Effector memory CD8-positive, alpha-beta T cell (primary cell): Measurements from ENCODE around the gene RGL2.
A peak's percentile ranks its signal among the peaks of the same experiment; 100 is the strongest.

Experiments
- ATAC-seq: fragments of 150-1000 bp; cut with Tn5 transposase; replicated peaks from 2 replicates; pipeline ENCODE4 v1.10.0; 2021; ENCODE audit warnings: mild to moderate bottlenecking, moderate library complexity
- DNase-seq, 3 experiments: peaks; one replicate each; pipeline ENCODE4 v3.0.0; 2021
- H3K27ac Mint-ChIP-seq, 2 donors: one replicate each; pipeline ENCODE4 v1.8.0; 2022; ENCODE audit warnings: mild to moderate bottlenecking in 2 of 2, mixed read lengths in 2 of 2, moderate library complexity in 2 of 2
- H3K27me3 Mint-ChIP-seq, 2 donors: one replicate each; pipeline ENCODE4 v1.8.0; 2022; ENCODE audit warnings: mixed read lengths in 2 of 2
- H3K36me3 Mint-ChIP-seq: one replicate; pipeline ENCODE4 v1.8.0; 2022; ENCODE audit warnings: mild to moderate bottlenecking, moderate library complexity, mixed read lengths; ENCODE audit not compliant: insufficient read depth
- H3K4me1 Mint-ChIP-seq, 2 donors: one replicate each; pipeline ENCODE4 v1.8.0; 2022; ENCODE audit warnings: low read depth in 2 of 2, mixed read lengths in 2 of 2
- H3K4me3 Mint-ChIP-seq, 2 donors: one replicate each; pipeline ENCODE4 v1.8.0; 2022; ENCODE audit warnings: mild to moderate bottlenecking in 2 of 2, mixed read lengths in 2 of 2, moderate library complexity in 2 of 2
- H3K9me3 Mint-ChIP-seq, 2 donors: one replicate each; pipeline ENCODE4 v1.8.0; 2022; ENCODE audit warnings: mixed read lengths in 2 of 2

Gene RGL2

GRCh38 chr6:33324125-33324524 lies 25.4 kb upstream of the RGL2 start:
- Mint-ChIP-seq H3K9me3 (no peaks in the 10 kb centered on the region), H3K27ac (peak overlapping the region; percentile 95 to 96), H3K4me3 (peak overlapping the region; percentile 95 to 99), H3K4me1 (peaks cover 40 to 48% of the 10 kb centered on the region in 2 donors), H3K27me3 (no peaks in the 10 kb centered on the region), H3K36me3 (peaks cover 43% of the 10 kb centered on the region)
- ATAC-seq = no peak
- no peak for DNase-seq

- Mint-ChIP-seq H3K27ac (peak overlapping the region; percentile 95 to 96), H3K36me3 (peaks cover 47% of the 10 kb centered on the region), H3K27me3 (no peaks in the 10 kb centered on the region), H3K4me3 (peak overlapping the region; percentile 95 to 99), H3K4me1 (peaks cover 44 to 53% of the 10 kb centered on the region in 2 donors), H3K9me3 (no peaks in the 10 kb centered on the region)
- DNase-seq (no peak), ATAC-seq (no peak)
Measured at GRCh38 chr6:33323623-33323948, 24.8 kb upstream of the RGL2 start.

GRCh38 chr6:33321227-33321626 lies 22.5 kb upstream of the RGL2 start:
- Mint-ChIP-seq H3K27ac (peak overlapping the region; percentile 57 to 96), H3K27me3 (no peaks in the 10 kb centered on the region), H3K9me3 (no peaks in the 10 kb centered on the region), H3K4me1 (peaks cover 60 to 71% of the 10 kb centered on the region in 2 donors), H3K36me3 (peaks cover 58% of the 10 kb centered on the region), H3K4me3 (peak overlapping the region; percentile 95 to 99)
- DNase-seq (no peak), ATAC-seq (no peak)

- H3K36me3 Mint-ChIP-seq = peaks cover 60% of the 10 kb centered on the region
- peak overlapping the region; percentile 95 to 99 for H3K4me3 Mint-ChIP-seq
- no peaks in the 10 kb centered on the region for H3K27me3 Mint-ChIP-seq
- DNase-seq (no peak), ATAC-seq (no peak)
- H3K27ac Mint-ChIP-seq = peak overlapping the region; percentile 83 to 96
- H3K9me3 Mint-ChIP-seq = no peaks in the 10 kb centered on the region
- peaks cover 66 to 77% of the 10 kb centered on the region in 2 donors for H3K4me1 Mint-ChIP-seq
Measured at GRCh38 chr6:33320315-33321181, 21.8 kb upstream of the RGL2 start.

GRCh38 chr6:33319939-33320314 lies 21.2 kb upstream of the RGL2 start:
- ATAC-seq (no peak), DNase-seq (no peak)
- H3K36me3 Mint-ChIP-seq = peaks cover 63% of the 10 kb centered on the region
- H3K9me3 Mint-ChIP-seq = no peaks in the 10 kb centered on the region
- H3K27me3 Mint-ChIP-seq = no peaks in the 10 kb centered on the region
- H3K4me1 Mint-ChIP-seq = peaks cover 68 to 80% of the 10 kb centered on the region in 2 donors
- peak overlapping the region in 1 of 2 donors; percentile 83 for H3K27ac Mint-ChIP-seq
- H3K4me3 Mint-ChIP-seq = peak overlapping the region; percentile 95 to 99

GRCh38 chr6:33318426-33319073 lies 19.8 kb upstream of the RGL2 start:
- ATAC-seq = no peak
- no peaks in the 10 kb centered on the region for H3K9me3 Mint-ChIP-seq
- no peak for DNase-seq
- no peaks in the 10 kb centered on the region for H3K27me3 Mint-ChIP-seq
- peaks cover 72 to 81% of the 10 kb centered on the region in 2 donors for H3K4me1 Mint-ChIP-seq
- H3K4me3 Mint-ChIP-seq = peak overlapping the region; percentile 92 to 99
- peaks cover 72% of the 10 kb centered on the region for H3K36me3 Mint-ChIP-seq
- H3K27ac Mint-ChIP-seq = peak overlapping the region; percentile 94 to 100

- Mint-ChIP-seq H3K9me3 (no peaks in the 10 kb centered on the region), H3K4me1 (peaks cover 69 to 80% of the 10 kb centered on the region in 2 donors), H3K36me3 (peaks cover 75% of the 10 kb centered on the region), H3K4me3 (peak within 1 kb of the TSS; percentile 92 to 99), H3K27me3 (no peaks in the 10 kb centered on the region), H3K27ac (peak within 1 kb of the TSS; percentile 94 to 100)
- ATAC-seq (peak; percentile 54), DNase-seq (peak; percentile 93 to 97 (median 94))
Measured at GRCh38 chr6:33317669-33318425, 19.1 kb upstream of the RGL2 start, which contains the start of gene ZBTB22. Gene ZBTB22, minus strand, starts transcription at chr6:33317744. Its CDS starts 828 bp downstream, at chr6:33316916.

GRCh38 chr6:33317419-33317668 lies 18.6 kb upstream of the RGL2 start:
- ATAC-seq = no peak
- Mint-ChIP-seq H3K4me1 (peaks cover 72 to 80% of the 10 kb centered on the region in 2 donors), H3K36me3 (peaks cover 75% of the 10 kb centered on the region), H3K27me3 (no peaks in the 10 kb centered on the region), H3K27ac (peak overlapping the region; percentile 94 to 100), H3K9me3 (no peaks in the 10 kb centered on the region), H3K4me3 (peak overlapping the region; percentile 92 to 99)
- no peak for DNase-seq

- H3K36me3 Mint-ChIP-seq = peaks cover 75% of the 10 kb centered on the region
Measured at GRCh38 chr6:33316603-33317418, 18.1 kb upstream of the RGL2 start.

GRCh38 chr6:33315793-33316602 lies 17.3 kb upstream of the RGL2 start:
- H3K4me3 Mint-ChIP-seq = peak overlapping the region; percentile 92 to 99
- no peak for ATAC-seq
- H3K27ac Mint-ChIP-seq = peak overlapping the region; percentile 94 to 100
- peaks cover 70 to 77% of the 10 kb centered on the region in 2 donors for H3K4me1 Mint-ChIP-seq
- DNase-seq = no peak
- peaks cover 77% of the 10 kb centered on the region for H3K36me3 Mint-ChIP-seq
- H3K27me3 Mint-ChIP-seq = no peaks in the 10 kb centered on the region
- no peaks in the 10 kb centered on the region for H3K9me3 Mint-ChIP-seq

More at GRCh38 chr6:33316603-33317418, 18.1 kb upstream of the RGL2 start:
- no peaks in the 10 kb centered on the region for H3K27me3 Mint-ChIP-seq
- ATAC-seq (no peak), DNase-seq (no peak)
- no peaks in the 10 kb centered on the region for H3K9me3 Mint-ChIP-seq
- H3K4me3 Mint-ChIP-seq = peak overlapping the region; percentile 92 to 99
- peak overlapping the region; percentile 94 to 100 for H3K27ac Mint-ChIP-seq
- peaks cover 73 to 80% of the 10 kb centered on the region in 2 donors for H3K4me1 Mint-ChIP-seq

- H3K9me3 Mint-ChIP-seq = no peaks in the 10 kb centered on the region
- no peak for ATAC-seq
- H3K27ac Mint-ChIP-seq = peak overlapping the region; percentile 99 to 100
- H3K27me3 Mint-ChIP-seq = no peaks in the 10 kb centered on the region
- H3K4me1 Mint-ChIP-seq = peaks cover 66 to 74% of the 10 kb centered on the region in 2 donors
- H3K4me3 Mint-ChIP-seq = peak overlapping the region; percentile 92 to 99
- H3K36me3 Mint-ChIP-seq = peaks cover 77% of the 10 kb centered on the region
- no peak for DNase-seq
Measured at GRCh38 chr6:33314943-33315792, 16.4 kb upstream of the RGL2 start.
